NCI-H69 (cell line): Measurements from ENCODE around the gene MALSU1.

Experiments used
- DNase-seq: peaks from one replicate; lab custom pipeline; 2025; lab: John Stamatoyannopoulos, UW

The MALSU1 gene

GRCh38 chr7:23335621-23336020 lies 36.5 kb downstream of the MALSU1 start:
- DNase-seq: peak; percentile 48

GRCh38 chr7:23336086-23336485 lies 36.9 kb downstream of the MALSU1 start:
- DNase-seq: no peak

- no peak for DNase-seq
These were observed 37.7 kb downstream of the MALSU1 start for GRCh38 chr7:23336799-23337283.

GRCh38 chr7:23337374-23337773 lies 38.2 kb downstream of the MALSU1 start:
- DNase-seq: no peak

- DNase-seq: peak; percentile 79
These were observed 39.3 kb downstream of the MALSU1 start for GRCh38 chr7:23338439-23338838.

GRCh38 chr7:23338863-23339262 lies 39.7 kb downstream of the MALSU1 start:
- peak; percentile 76 for DNase-seq

GRCh38 chr7:23341846-23342598 lies 42.9 kb downstream of the MALSU1 start:
- no peak for DNase-seq

- no peak for DNase-seq
These were observed 44.0 kb downstream of the MALSU1 start for GRCh38 chr7:23343102-23343501.

GRCh38 chr7:23343806-23344475 lies 44.8 kb downstream of the MALSU1 start:
- no peak for DNase-seq

- DNase-seq: no peak
These were observed 46.5 kb downstream of the MALSU1 start for GRCh38 chr7:23345601-23346000.

- no peak for DNase-seq
These were observed 47.2 kb downstream of the MALSU1 start for GRCh38 chr7:23346316-23346715.

GRCh38 chr7:23347033-23347681 lies 48.0 kb downstream of the MALSU1 start:
- no peak for DNase-seq

GRCh38 chr7:23347682-23348180 lies 48.6 kb downstream of the MALSU1 start:
- peak; percentile 77 for DNase-seq

- peak; percentile 14 for DNase-seq
These were observed 50.5 kb downstream of the MALSU1 start for GRCh38 chr7:23349484-23350157.

- peak; percentile 39 for DNase-seq
These were observed 51.3 kb downstream of the MALSU1 start for GRCh38 chr7:23350466-23350865.

- DNase-seq: peak; percentile 73
These were observed 54.0 kb downstream of the MALSU1 start for GRCh38 chr7:23353172-23353571.

- DNase-seq: no peak
These were observed 57.0 kb downstream of the MALSU1 start for GRCh38 chr7:23356168-23356567.

- no peak for DNase-seq
These were observed 57.6 kb downstream of the MALSU1 start for GRCh38 chr7:23356726-23357125.

GRCh38 chr7:23357190-23358093 lies 58.3 kb downstream of the MALSU1 start:
- peak; percentile 69 for DNase-seq

GRCh38 chr7:23358152-23358674 lies 59.1 kb downstream of the MALSU1 start:
- no peak for DNase-seq
